ENCODE results near the gene CCNL1.
"Not testable (repeated sequence)": the region's sequence is repeated elsewhere in the genome, so short reads cannot be mapped to it uniquely, and the experiment has no call there.

CCNL1 gene

DNA sequence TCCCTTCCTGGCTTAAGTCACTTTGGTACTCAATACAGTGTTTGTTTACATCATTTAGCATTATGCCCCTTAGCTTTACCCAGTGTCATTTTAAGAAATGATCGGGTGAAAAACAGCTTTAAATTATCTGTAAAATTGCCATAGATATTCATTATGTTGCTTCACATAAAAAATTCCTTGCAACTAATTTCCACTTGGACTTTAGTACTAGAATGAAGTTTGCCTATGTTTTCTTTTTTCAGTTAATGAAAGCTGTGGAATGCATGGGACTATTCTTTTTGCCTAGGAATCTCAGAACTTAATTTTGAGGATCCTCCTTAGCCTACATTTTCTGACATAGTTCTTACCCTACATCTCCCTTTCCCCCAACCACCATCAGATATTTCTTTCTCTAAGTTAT, 38.4 kb downstream of the CCNL1 start:
- no peak for DNase-seq

DNA sequence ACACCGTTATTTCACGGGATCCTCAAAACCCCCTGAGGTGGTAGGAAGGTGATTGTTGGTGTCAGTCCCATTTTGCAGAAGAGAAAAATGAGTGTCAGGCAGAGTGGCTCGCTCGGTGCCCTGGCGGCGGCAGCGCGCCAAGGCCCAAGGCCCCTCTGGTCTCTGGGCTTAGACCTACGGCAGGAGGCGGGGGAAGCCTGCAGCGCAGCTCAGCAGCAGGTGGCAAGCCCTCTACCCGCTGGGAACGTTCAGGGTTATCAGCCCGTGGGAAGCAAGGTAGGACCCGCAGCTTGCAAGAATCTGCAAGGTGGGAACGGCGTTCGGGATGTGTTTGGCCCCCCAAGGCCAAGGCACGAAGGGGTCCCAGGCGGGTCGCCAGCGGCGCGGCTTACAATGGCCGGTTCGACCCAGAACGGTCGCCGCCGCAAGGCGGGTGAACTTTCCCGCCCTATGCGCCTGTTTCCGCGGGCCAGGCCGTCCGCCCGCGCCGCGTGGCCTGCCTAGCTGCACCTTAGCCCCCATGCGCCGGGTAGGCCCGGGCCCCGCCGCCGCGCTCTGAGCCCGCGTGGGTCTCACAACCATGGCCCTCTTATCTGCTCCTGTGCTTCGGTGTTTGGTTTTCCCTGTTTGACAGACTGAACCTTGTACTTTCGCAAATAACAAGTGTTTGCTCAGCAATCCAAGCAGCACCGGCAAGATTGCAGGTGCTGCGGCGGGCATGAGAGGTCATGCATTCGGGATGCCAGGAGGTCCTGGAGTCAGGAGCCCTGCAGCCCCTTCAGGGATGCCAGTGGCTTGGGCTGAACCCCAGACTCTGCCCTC, 39.7 kb downstream of the CCNL1 start:
- no peak for DNase-seq

- no peak for DNase-seq
Measured at GRCh38 chr3:157119369-157119951, 40.5 kb downstream of the CCNL1 start.

GRCh38 chr3:157117875-157118654, 41.9 kb downstream of the CCNL1 start:
- DNase-seq = no peak

GRCh38 chr3:157117206-157117605, 42.7 kb downstream of the CCNL1 start:
- DNase-seq = no peak

- no peak for DNase-seq
Measured at GRCh38 chr3:157116017-157116416, 43.9 kb downstream of the CCNL1 start.

GRCh38 chr3:157115069-157116006, 44.6 kb downstream of the CCNL1 start:
- DNase-seq = peak; percentile 86

GRCh38 chr3:157113832-157114505, 46.0 kb downstream of the CCNL1 start:
- DNase-seq = peak; percentile 33

- DNase-seq = no peak
Measured at GRCh38 chr3:157112536-157112935, 47.4 kb downstream of the CCNL1 start.

GRCh38 chr3:157111518-157111917, 48.4 kb downstream of the CCNL1 start:
- no peak for DNase-seq

DNA sequence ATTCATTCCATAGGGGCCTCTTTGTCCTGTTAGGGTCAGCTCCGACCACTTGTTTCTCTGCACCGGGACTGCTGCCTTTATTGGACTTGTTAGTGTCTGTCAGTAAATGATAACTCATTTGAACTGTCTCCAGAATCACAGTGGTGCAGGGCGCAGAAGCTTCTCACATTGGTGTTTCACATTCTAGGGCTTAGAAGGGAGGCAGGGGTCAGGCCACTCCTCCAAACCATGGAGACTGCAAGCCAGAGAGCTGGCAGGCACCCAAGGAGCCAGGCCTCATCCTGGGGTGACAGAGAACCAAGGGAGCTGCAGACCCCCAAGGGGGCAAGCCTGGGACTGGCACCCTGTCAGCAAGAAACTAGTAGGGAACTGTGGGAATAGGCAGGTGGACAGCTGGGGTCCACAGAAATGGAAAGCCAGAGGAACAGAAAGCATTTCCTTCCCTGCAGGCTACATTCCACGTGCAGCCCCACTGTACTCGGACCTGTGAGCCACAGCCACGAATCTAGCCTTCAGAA, 49.1 kb downstream of the CCNL1 start:
- DNase-seq = no peak

DNA sequence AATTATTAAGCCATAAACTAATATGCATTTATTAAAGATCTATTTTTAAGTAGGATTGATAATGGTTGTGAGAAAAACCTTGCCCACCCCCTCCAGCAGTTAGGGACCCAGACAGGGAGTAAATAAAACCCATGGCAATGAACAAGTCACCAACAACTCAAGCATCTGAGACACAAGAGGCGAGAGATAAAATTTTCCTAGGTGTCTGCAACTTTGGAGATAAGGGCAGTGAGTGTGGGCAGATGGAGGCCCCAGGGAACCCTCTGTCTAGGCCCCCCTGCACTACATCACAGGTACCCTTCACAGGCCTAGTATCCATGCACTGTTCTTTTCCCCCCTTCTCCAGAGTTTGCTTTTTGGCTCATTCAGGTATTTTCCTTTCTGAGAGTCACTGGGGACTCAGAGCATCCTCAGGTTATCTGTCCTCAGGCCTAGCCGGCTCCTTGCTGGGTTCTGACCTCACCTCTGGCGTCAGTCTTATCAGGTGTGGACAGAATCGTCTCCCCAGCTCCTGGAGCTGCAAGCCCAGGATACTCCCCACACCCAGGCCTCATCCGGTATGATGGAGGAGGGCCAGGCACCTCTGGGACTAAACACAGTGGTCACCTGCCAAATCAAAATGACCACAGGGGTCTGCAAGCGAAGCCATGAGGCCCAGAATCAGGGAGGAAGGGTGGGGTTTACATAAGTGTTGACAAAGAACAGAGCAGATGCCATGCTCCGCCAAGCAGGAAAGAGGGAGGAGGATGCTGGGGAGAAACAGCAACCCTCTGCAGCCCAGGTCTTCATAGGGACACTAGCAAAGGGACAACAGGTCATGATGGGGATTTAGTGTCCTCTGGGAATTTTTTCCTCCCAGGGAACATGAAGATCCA, 50.4 kb downstream of the CCNL1 start:
- no peak for DNase-seq

DNA sequence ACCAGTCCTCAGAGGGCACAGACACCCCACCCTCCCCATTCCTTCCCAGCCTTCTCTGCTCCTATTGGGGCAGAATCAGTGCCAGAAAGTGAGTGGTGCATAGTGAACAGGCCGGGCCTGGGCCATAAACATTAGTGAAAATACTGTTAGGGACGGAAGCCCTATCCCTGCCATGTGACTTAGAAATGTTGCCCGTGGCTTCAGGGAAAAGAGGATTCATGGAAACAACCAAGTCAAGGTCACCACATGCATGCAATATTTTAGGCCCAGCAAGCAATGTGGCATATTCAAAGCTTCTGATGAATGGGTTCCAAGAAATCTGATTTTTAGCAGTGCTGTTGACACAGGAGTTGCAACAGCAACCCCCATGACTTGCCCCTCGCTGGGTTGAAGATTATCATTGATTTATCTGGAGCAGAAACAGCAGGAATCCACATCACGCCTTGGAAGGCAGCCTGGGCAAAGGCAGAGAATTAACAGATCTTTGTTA, 52.3 kb downstream of the CCNL1 start:
- DNase-seq = no peak

DNA sequence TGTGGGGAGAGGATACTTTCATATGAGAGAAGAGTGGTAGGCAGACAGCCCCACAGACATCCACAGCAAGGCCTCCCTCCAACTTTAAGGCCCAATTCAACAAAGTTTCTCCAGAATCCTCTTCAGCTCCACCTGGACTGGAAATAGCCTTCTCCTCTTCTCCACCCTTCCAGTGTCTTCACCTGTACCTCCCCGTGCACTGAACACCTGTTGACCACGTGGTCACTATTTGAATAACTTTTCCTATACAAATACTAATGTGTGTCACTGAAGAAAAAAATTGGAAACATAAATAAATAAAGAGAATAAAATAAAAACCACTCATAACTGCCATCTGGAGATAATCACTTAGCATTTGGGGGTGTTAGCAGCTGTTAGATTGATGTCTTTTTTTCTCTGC, 52.9 kb downstream of the CCNL1 start:
- DNase-seq = no peak

DNA sequence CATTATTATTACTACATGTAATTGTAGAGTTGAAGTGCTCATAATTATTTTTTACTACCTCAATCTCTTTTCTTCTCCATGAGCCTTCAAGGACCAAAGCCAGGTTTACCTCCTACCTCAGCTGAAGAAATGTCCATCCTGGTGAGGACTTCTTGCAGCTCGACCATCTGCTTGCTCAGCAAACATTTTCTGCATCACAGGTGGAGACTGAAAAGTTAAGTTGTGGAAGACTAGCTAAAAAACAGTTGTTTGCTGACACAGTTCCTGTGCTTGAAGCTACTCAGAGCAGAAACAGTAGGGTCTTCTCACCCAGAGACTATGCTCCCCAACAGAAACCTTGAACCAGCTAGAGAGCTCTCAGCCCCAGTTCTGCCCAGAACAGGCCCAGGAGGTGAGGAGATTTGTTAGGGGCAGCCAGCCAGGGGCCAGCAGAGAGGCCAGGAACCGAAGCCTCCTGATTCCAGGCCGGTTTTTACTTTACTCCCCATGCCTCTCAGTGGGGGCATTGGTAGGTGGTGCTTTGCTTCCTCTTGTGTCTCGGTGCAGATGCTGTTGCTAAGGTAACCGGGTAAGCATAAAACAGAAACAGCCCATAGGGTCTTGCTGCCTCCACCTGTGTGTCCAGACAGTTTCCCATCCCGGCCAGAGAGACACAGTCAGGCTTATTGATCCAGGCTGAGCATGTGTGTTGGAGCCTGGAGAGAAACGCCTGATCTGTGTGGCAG, 54.9 kb downstream of the CCNL1 start:
- DNase-seq = peak; percentile 27

DNA sequence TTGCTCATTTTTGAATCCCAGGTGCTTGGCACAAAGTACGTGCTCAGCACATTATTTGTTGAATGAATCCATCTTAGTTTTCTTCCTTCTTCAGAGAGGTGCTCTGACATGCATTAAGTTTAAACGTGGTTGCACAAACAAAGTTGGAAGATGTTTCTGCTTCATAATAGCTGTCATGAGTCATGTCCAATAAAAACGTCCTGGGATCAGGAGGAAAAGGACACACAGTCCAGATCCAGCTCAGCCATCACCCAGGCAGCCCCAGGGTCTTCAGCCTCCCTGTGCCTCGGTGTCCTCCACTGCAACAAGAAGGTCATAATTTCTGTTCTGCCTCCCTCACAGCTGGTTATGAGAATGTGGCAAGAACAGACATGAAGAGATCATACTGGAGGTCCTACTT, 55.4 kb downstream of the CCNL1 start:
- no peak for DNase-seq

- DNase-seq = no peak
Measured at GRCh38 chr3:157103860-157104259, 56.1 kb downstream of the CCNL1 start.

DNA sequence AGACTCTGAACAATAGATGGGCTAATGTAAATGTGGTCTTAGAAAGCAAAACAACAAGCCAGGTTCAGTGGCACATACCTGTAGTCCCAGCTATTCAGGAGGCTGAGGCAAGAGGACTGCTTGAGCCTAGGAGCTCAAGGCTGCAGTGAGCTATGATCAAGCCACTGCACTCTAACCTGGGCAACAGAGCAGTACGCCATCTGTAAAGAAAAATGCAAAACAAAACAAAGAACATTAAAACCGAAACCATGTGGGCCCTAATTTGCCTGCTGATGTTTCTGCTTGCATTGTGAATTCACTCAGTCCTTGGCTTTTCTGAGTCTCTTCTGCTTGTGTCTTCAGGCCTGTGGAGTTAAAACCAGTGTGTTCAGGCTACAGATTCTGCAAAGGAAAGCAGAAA, 56.7 kb downstream of the CCNL1 start:
- DNase-seq = no peak

DNA sequence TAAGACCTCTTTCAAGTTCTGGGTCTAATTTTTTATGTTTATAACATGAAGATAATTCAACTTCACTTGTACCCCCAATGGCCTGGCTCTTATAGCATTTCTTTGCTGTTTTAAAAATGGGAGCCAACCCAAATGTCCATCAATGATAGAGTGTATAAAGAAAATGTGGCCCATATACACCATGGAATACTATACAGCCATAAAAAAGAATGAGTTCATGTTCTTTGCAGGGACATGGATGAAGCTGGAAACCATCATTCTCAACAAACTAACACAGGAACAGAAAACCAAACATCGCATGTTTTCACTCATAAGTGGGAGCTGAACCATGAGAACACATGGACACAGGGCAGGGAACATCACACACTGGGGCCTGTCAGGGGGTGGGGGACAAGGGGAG, 57.4 kb downstream of the CCNL1 start:
- DNase-seq = not testable (repeated sequence)

DNA sequence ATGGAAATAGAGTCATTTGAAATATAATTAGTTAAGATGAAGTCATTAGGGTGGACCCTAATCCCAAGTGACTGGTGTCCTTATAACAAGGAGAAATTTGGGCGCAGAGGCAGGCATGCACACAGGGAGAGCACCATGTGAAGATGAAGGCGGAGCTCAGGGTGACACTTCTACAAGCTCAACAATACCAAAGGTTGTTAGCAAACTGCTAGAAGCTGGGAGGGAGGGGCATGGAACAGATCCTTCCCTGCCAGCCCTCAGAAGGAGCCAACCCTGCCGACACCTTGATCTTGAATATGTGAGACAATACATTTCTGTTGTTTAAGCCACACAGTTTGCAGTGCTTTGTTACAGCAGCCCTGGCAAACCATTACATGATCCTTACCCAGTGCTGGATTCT, 57.8 kb downstream of the CCNL1 start:
- no peak for DNase-seq
